ENCODE measurements around the gene HOXA3.

The HOXA3 gene

DNA sequence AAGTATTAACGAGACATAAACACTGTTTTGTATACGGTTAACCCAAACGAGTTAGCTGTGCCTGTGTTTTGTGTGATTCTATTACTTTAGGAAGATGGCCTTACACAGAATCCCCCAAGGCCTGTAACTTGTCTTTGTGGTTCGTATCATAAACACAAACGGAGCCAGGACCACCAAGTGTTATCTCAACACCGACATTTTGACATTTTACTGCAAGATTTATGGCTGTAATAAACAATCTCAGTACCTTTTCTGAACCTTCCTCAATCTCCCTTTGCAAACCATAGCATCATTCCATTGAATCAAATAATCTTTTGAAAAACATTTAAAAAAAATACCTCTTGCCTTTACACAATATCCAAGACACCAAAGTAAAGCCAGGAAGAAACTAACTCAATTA is 19.4 kb downstream of the HOXA3 start:
- H3K79me2 ChIP-seq (ENCODE audit: control insufficient read depth, insufficient read depth, low read length, poor library complexity) = no peaks in the 10 kb centered on the region
- H4K8ac ChIP-seq (ENCODE audit: low read depth, low read length) = no peak overlapping the region
- H3K23ac ChIP-seq (ENCODE audit: low read length) = no peak overlapping the region
- H3K18ac ChIP-seq (ENCODE audit: low read length) = no peak overlapping the region
- peaks cover 72% of the 10 kb centered on the region for H3K27me3 ChIP-seq (ENCODE audit: insufficient read depth, low read length)
- no peak overlapping the region for H3K9ac ChIP-seq (ENCODE audit: low read length)
- H3K36me3 ChIP-seq (ENCODE audit: control insufficient read depth in 1 of 2, insufficient read depth in 2 of 2, low read length in 2 of 2) = no peaks in the 10 kb centered on the region
- no peak for DNase-seq
- H3K4me3 ChIP-seq (ENCODE audit: low read depth, low read length) = no peak overlapping the region
- H3K79me1 ChIP-seq (ENCODE audit: low read length) = no peaks in the 10 kb centered on the region
- no peak overlapping the region for H3K27ac ChIP-seq (ENCODE audit: low read depth, low read length)
- H3K4me1 ChIP-seq (ENCODE audit: control insufficient read depth in 1 of 2, insufficient read depth in 2 of 2, low read length in 2 of 2) = peaks cover 8 to 10% of the 10 kb centered on the region in 2 experiments
- no peak overlapping the region for H3K14ac ChIP-seq (ENCODE audit: low read length)
- H4K91ac ChIP-seq (ENCODE audit: low read depth, low read length) = no peak overlapping the region
- H4K12ac ChIP-seq (ENCODE audit: low read depth, low read length) = no peak overlapping the region
- H2AK5ac ChIP-seq (ENCODE audit: low read length) = no peak overlapping the region
- no peak overlapping the region for H3K4ac ChIP-seq (ENCODE audit: low read depth, low read length)
- H2BK5ac ChIP-seq (ENCODE audit: low read depth, low read length, poor library complexity) = no peak overlapping the region
- H2BK120ac ChIP-seq (ENCODE audit: insufficient read depth, low read length, poor library complexity) = no peak overlapping the region
- H3K9me3 ChIP-seq (ENCODE audit: insufficient read depth, low read depth, low read length) = peaks cover 14% of the 10 kb centered on the region
- no peak overlapping the region for H2BK12ac ChIP-seq (ENCODE audit: low read length)
- no peak overlapping the region for H2AFZ ChIP-seq (ENCODE audit: insufficient read depth, low read length, poor library complexity)
- H3K4me2 ChIP-seq (ENCODE audit: low read length) = no peak overlapping the region
- no CpG with 5 or more reads among the region's 6 CpGs for WGBS (ENCODE audit: extremely low coverage, insufficient coverage, insufficient read length)

- H2BK120ac ChIP-seq (ENCODE audit: insufficient read depth, low read length, poor library complexity) = no peak overlapping the region
- no peak overlapping the region for H3K18ac ChIP-seq (ENCODE audit: low read length)
- no peak overlapping the region for H3K4ac ChIP-seq (ENCODE audit: low read depth, low read length)
- no peak overlapping the region for H3K4me3 ChIP-seq (ENCODE audit: low read depth, low read length)
- H3K27me3 ChIP-seq (ENCODE audit: insufficient read depth, low read length) = peaks cover 71% of the 10 kb centered on the region
- no peak overlapping the region for H2AFZ ChIP-seq (ENCODE audit: insufficient read depth, low read length, poor library complexity)
- H3K14ac ChIP-seq (ENCODE audit: low read length) = no peak overlapping the region
- H3K36me3 ChIP-seq (ENCODE audit: control insufficient read depth in 1 of 2, insufficient read depth in 2 of 2, low read length in 2 of 2) = no peaks in the 10 kb centered on the region
- H2BK5ac ChIP-seq (ENCODE audit: low read depth, low read length, poor library complexity) = no peak overlapping the region
- H2AK5ac ChIP-seq (ENCODE audit: low read length) = no peak overlapping the region
- H3K9ac ChIP-seq (ENCODE audit: low read length) = no peak overlapping the region
- no peak for DNase-seq
- no peaks in the 10 kb centered on the region for H3K79me1 ChIP-seq (ENCODE audit: low read length)
- no CpG with 5 or more reads among the region's 2 CpGs for WGBS (ENCODE audit: extremely low coverage, insufficient coverage, insufficient read length)
- H3K23ac ChIP-seq (ENCODE audit: low read length) = no peak overlapping the region
- no peak overlapping the region for H4K91ac ChIP-seq (ENCODE audit: low read depth, low read length)
- H4K12ac ChIP-seq (ENCODE audit: low read depth, low read length) = no peak overlapping the region
- H3K27ac ChIP-seq (ENCODE audit: low read depth, low read length) = no peak overlapping the region
- no peak overlapping the region for H3K4me2 ChIP-seq (ENCODE audit: low read length)
- no peak overlapping the region for H2BK12ac ChIP-seq (ENCODE audit: low read length)
- H4K8ac ChIP-seq (ENCODE audit: low read depth, low read length) = no peak overlapping the region
- peaks cover 14% of the 10 kb centered on the region for H3K9me3 ChIP-seq (ENCODE audit: insufficient read depth, low read depth, low read length)
- H3K4me1 ChIP-seq (ENCODE audit: control insufficient read depth in 1 of 2, insufficient read depth in 2 of 2, low read length in 2 of 2) = peaks cover 8 to 10% of the 10 kb centered on the region in 2 experiments
- H3K79me2 ChIP-seq (ENCODE audit: control insufficient read depth, insufficient read depth, low read length, poor library complexity) = no peaks in the 10 kb centered on the region
Observed at GRCh38 chr7:27132214-27132613, 20.2 kb downstream of the HOXA3 start.

DNA sequence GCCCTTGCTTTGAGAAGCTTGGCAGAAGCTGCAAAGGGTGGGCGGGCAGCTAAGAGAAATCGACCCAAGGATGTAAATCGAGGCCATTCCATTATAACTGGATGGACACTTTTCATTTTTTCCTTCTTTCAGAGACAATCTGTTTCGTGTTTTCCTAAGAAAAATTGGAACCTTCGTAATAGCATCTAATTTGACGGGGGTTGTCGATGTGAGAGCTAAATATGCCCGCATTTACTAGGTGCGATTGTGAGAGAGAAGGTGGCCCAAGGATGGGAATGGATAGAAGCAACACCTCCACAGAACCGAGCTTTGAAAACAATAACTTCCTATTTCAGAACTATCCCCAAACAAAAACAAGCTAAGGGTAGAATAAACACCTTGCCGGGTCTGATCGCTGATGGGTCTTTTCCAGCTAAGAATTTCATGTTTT is 21.0 kb downstream of the HOXA3 start:
- Histone ChIP-seq H3K9me3 (ENCODE audit: insufficient read depth, low read depth, low read length) (peaks cover 14% of the 10 kb centered on the region), H2BK12ac (ENCODE audit: low read length) (no peak overlapping the region), H2AFZ (ENCODE audit: insufficient read depth, low read length, poor library complexity) (no peak overlapping the region), H2BK5ac (ENCODE audit: low read depth, low read length, poor library complexity) (no peak overlapping the region), H3K36me3 (ENCODE audit: control insufficient read depth in 1 of 2, insufficient read depth in 2 of 2, low read length in 2 of 2) (no peaks in the 10 kb centered on the region), H3K4me3 (ENCODE audit: low read depth, low read length) (no peak overlapping the region), H3K14ac (ENCODE audit: low read length) (no peak overlapping the region), H2AK5ac (ENCODE audit: low read length) (no peak overlapping the region), H2BK120ac (ENCODE audit: insufficient read depth, low read length, poor library complexity) (no peak overlapping the region), H3K4me2 (ENCODE audit: low read length) (peak overlapping the region; percentile 79), H4K91ac (ENCODE audit: low read depth, low read length) (no peak overlapping the region), H3K9ac (ENCODE audit: low read length) (no peak overlapping the region), H3K4me1 (ENCODE audit: control insufficient read depth in 1 of 2, insufficient read depth in 2 of 2, low read length in 2 of 2) (peaks cover 8 to 10% of the 10 kb centered on the region in 2 experiments), H3K79me1 (ENCODE audit: low read length) (no peaks in the 10 kb centered on the region), H3K4ac (ENCODE audit: low read depth, low read length) (no peak overlapping the region), H4K8ac (ENCODE audit: low read depth, low read length) (peak overlapping the region; percentile 59), H3K79me2 (ENCODE audit: control insufficient read depth, insufficient read depth, low read length, poor library complexity) (no peaks in the 10 kb centered on the region), H3K23ac (ENCODE audit: low read length) (no peak overlapping the region), H4K12ac (ENCODE audit: low read depth, low read length) (no peak overlapping the region), H3K27me3 (ENCODE audit: insufficient read depth, low read length) (peaks cover 70% of the 10 kb centered on the region), H3K27ac (ENCODE audit: low read depth, low read length) (no peak overlapping the region), H3K18ac (ENCODE audit: low read length) (no peak overlapping the region)
- no CpG with 5 or more reads among the region's 12 CpGs for WGBS (ENCODE audit: extremely low coverage, insufficient coverage, insufficient read length)
- no peak for DNase-seq

DNA sequence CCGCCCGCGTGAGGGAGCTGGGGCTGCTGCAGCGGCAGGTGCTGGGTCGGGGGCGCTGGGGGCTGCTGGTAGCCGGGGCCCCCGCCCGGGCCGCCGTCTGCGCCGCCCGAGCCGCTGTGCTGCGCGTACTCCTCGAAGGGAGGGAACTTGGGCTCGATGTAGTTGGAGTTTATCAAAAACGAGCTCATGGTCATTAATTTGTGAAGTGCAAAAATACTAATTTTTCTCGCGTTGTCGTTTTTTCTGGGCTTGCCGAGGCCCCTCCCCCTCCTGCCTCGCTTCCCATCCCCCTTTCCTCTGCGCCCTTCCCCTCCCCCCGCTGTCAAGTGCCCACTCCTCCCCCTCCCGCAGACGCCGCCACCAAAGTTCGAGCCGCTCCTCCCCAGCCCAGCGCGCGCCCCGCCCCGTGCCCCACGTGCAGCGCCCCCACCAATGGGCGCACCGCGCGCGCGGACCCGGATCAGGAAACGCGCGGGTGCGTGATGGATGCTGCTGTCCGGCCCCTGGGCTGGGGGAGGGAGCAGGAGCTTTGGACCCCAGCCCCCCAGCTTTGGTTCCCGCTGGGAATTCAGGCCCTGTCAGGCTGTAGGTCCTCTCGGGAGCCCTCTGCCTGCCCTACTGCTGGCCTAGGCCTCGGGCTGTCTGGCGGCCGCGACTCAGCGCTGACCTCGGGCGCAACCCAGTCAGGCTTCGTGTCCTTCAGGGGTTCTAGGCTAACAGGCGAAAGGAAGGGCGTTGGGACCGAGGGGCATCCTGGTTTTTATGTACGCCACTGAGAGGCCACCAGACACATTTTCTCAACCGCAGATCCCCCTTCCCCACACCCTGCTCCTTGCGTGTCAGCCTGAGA is 21.6 kb downstream of the HOXA3 start, which contains the start of gene HOXA4:
Gene HOXA4 (minus strand): TSS at position 218 of the 850 bp plus-strand sequence. CDS start 24 bp downstream, at position 194.
- H3K36me3 ChIP-seq (ENCODE audit: control insufficient read depth in 1 of 2, insufficient read depth in 2 of 2, low read length in 2 of 2) = no peaks in the 10 kb centered on the region
- peaks cover 8 to 10% of the 10 kb centered on the region in 2 experiments for H3K4me1 ChIP-seq (ENCODE audit: control insufficient read depth in 1 of 2, insufficient read depth in 2 of 2, low read length in 2 of 2)
- H3K79me2 ChIP-seq (ENCODE audit: control insufficient read depth, insufficient read depth, low read length, poor library complexity) = no peaks in the 10 kb centered on the region
- no peak within 1 kb of the TSS for H2AK5ac ChIP-seq (ENCODE audit: low read length)
- H2AFZ ChIP-seq (ENCODE audit: insufficient read depth, low read length, poor library complexity) = peak within 1 kb of the TSS; percentile 87
- no peak within 1 kb of the TSS for H3K14ac ChIP-seq (ENCODE audit: low read length)
- no peak within 1 kb of the TSS for H2BK5ac ChIP-seq (ENCODE audit: low read depth, low read length, poor library complexity)
- H3K9me3 ChIP-seq (ENCODE audit: insufficient read depth, low read depth, low read length) = peaks cover 14% of the 10 kb centered on the region
- peak; percentile 69 to 80 for DNase-seq
- H4K12ac ChIP-seq (ENCODE audit: low read depth, low read length) = no peak within 1 kb of the TSS
- no CpG with 5 or more reads among the region's 67 CpGs for WGBS (ENCODE audit: extremely low coverage, insufficient coverage, insufficient read length)
- no peak within 1 kb of the TSS for H4K91ac ChIP-seq (ENCODE audit: low read depth, low read length)
- H2BK120ac ChIP-seq (ENCODE audit: insufficient read depth, low read length, poor library complexity) = no peak within 1 kb of the TSS
- H3K9ac ChIP-seq (ENCODE audit: low read length) = no peak within 1 kb of the TSS
- H3K18ac ChIP-seq (ENCODE audit: low read length) = no peak within 1 kb of the TSS
- peak within 1 kb of the TSS; percentile 79 for H3K4me2 ChIP-seq (ENCODE audit: low read length)
- no peak within 1 kb of the TSS for H3K27ac ChIP-seq (ENCODE audit: low read depth, low read length)
- H2BK12ac ChIP-seq (ENCODE audit: low read length) = no peak within 1 kb of the TSS
- no peak within 1 kb of the TSS for H3K23ac ChIP-seq (ENCODE audit: low read length)
- no peak within 1 kb of the TSS for H3K4ac ChIP-seq (ENCODE audit: low read depth, low read length)
- H4K8ac ChIP-seq (ENCODE audit: low read depth, low read length) = peak within 1 kb of the TSS; percentile 59
- no peaks in the 10 kb centered on the region for H3K79me1 ChIP-seq (ENCODE audit: low read length)
- peak within 1 kb of the TSS; percentile 56 for H3K4me3 ChIP-seq (ENCODE audit: low read depth, low read length)
- peaks cover 69% of the 10 kb centered on the region for H3K27me3 ChIP-seq (ENCODE audit: insufficient read depth, low read length)
